Psoas muscle (tissue), 8 donors: ENCODE data around the gene NLRC5. TPM values are rescaled to one million over a fixed set of nuclear protein-coding genes. Genes with fewer than 3 reads are reported as not detected.

Experiments
- ATAC-seq, 4 donors: fragments of 200-7000 bp; cut with Tn5 transposase; one replicate each; pipeline ENCODE4 v1.9.1; 2020; ENCODE audit warnings: moderate library complexity in 3 of 4, mild to moderate bottlenecking in 2 of 4
- DNase-seq, 2 donors: peaks; one replicate each; pipeline ENCODE4 v3.0.0-alpha.2; 2020
- H3K27ac ChIP-seq: fragments of 200-600 bp; one replicate; pipeline ENCODE4 v1.8.0; 2022
- H3K27me3 ChIP-seq, 3 donors: fragments of 200-600 bp in 1 of 3; one replicate each; pipeline versions ENCODE4 v1.6.1 to v1.8.0; 2013 to 2022; ENCODE audit warnings: low read length in 2 of 3, mild to moderate bottlenecking in 2 of 3, moderate library complexity in 1 of 3; ENCODE audit not compliant: insufficient read depth in 3 of 3
- H3K36me3 ChIP-seq, 2 donors: fragments of 200-600 bp in 1 of 2; one replicate each; pipeline versions ENCODE4 v1.6.1 to v1.8.0; 2013 to 2022; ENCODE audit warnings: low read depth in 1 of 2, mild to moderate bottlenecking in 1 of 2, moderate library complexity in 1 of 2; ENCODE audit not compliant: insufficient read depth in 1 of 2
- H3K4me1 ChIP-seq: fragments of 200-600 bp; one replicate; pipeline ENCODE4 v1.8.0; 2022
- H3K4me3 ChIP-seq: fragments of 200-600 bp; one replicate; pipeline ENCODE4 v1.8.0; 2022; ENCODE audit warnings: mild to moderate bottlenecking
- H3K9me3 ChIP-seq: fragments of 200-600 bp; one replicate; pipeline ENCODE4 v1.8.0; 2022
- WGBS, 3 donors: extraction: QIAGEN DNeasy Blood & Tissue Kit; methylation state at CpG; one replicate each; pipeline versions ENCODE4 v1.1.6 to v1.1.7; 2013; 5-methylcytosine and 5-hydroxymethylcytosine counted together
- intact Hi-C, 2 donors: fragments of 100-400 bp; cut with DNase I; formaldehyde crosslinking; loops; one replicate each; pipeline versions ENCODE4 v1.11.0 to v1.14.2; 2022
- polyA plus RNA-seq, 3 donors: library from polyadenylated mRNA; stranded (reverse); fragments of 200-250 nt; gene quantifications; one replicate each; pipeline ENCODE4 v1.2.3, GENCODE V29; 2013
- total RNA-seq, 4 donors: library from RNA; stranded (reverse); fragmentation: NEBNext Ultra II Directional in 2 of 4; extraction: Animal tissue kit (Norgen Biotek cat#: 25700) in 2 of 4; gene quantifications; one replicate each; pipeline versions ENCODE4 v1.2.1 to v1.2.4, GENCODE V29; 2021 to 2023
- TF ChIP-seq, protein P1 (sequence below): fragments of 200-600 bp; IDR thresholded peaks from one replicate; pipeline ENCODE4 v1.8.0; 2022; ENCODE audit warnings: antibody characterized with exemption
- donor health status: healthy with polysubstance abuse.
- donor health status: DM: no; HTN: no; CAD: no; lungs with moderate emphysema.
- donor health status: Bipolar disorder and iron deficiency.
- donor health status: healthy.
- donor health status: DM: yes; HTN: yes; CAD: no.
- donor health status: DM: no; HTN: no; CAD: no.
- donor health status: DM: no; HTN: no; CAD: no.
- donor health status: DM: yes; HTN: yes; CAD: no.

The NLRC5 gene
- total and polyA plus RNA-seq, 7 donors, result 2.3 to 13.6 (median 6.4) TPM

DNA sequence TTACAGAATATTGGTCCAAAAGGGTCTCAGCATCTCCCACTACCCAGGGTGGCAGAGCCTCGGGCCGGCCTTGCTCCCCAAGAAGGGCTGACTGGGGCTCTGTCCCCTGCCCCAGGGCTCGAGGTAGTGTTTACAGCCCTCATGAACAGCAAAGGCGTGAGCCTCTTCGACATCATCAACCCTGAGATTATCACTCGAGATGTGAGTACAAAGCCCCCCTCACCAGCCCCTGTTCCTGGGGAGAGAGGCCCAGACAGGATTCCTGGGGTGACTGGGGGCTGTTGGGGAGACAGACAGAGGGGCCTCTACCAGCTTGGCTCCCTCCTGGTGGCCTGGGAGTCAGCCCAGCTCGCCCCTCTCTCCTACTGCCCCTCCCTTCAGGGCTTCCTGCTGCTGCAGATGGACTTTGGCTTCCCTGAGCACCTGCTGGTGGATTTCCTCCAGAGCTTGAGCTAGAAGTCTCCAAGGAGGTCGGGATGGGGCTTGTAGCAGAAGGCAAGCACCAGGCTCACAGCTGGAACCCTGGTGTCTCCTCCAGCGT is 6.1 kb upstream of the NLRC5 start:
- TF ChIP-seq, protein P1, sequence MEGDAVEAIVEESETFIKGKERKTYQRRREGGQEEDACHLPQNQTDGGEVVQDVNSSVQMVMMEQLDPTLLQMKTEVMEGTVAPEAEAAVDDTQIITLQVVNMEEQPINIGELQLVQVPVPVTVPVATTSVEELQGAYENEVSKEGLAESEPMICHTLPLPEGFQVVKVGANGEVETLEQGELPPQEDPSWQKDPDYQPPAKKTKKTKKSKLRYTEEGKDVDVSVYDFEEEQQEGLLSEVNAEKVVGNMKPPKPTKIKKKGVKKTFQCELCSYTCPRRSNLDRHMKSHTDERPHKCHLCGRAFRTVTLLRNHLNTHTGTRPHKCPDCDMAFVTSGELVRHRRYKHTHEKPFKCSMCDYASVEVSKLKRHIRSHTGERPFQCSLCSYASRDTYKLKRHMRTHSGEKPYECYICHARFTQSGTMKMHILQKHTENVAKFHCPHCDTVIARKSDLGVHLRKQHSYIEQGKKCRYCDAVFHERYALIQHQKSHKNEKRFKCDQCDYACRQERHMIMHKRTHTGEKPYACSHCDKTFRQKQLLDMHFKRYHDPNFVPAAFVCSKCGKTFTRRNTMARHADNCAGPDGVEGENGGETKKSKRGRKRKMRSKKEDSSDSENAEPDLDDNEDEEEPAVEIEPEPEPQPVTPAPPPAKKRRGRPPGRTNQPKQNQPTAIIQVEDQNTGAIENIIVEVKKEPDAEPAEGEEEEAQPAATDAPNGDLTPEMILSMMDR, result no peak
- 65 to 73% (median 68%) methylated on average over 8 to 9 of the region's 9 CpGs for WGBS, 3 donors
- H3K36me3 ChIP-seq, result no peaks in the 10 kb centered on the region
- ATAC-seq, result no peak
- no peaks in the 10 kb centered on the region for H3K4me1 ChIP-seq
- no peaks in the 10 kb centered on the region for H3K27me3 ChIP-seq
- DNase-seq, result no peak
- H3K4me3 ChIP-seq, result no peak overlapping the region
- intact Hi-C loops, result no loop called here
- H3K9me3 ChIP-seq, result no peaks in the 10 kb centered on the region
- no peak overlapping the region for H3K27ac ChIP-seq

DNA sequence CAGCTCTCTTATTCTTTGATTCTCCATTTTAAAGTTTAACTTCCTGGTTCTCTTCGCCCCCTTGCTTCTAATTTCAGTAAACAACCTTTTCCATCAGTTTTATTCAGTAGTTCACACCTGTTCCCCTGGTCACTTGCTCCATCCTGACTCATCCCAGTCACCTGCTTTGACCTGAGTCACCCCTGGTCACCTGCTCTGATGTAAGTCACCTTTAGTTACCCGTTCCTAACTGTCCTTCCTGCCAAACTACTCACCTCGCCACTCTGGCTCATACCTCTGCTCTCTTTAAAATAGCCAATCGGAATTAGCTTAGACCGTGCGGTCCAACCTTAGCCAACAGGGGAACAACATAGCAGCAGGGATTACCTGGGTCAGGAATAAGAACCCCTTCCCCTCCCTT is 4.7 kb upstream of the NLRC5 start:
- Histone ChIP-seq H3K36me3 (no peaks in the 10 kb centered on the region), H3K4me1 (no peaks in the 10 kb centered on the region), H3K4me3 (no peak overlapping the region), H3K27ac (no peak overlapping the region), H3K9me3 (no peaks in the 10 kb centered on the region), H3K27me3 (no peaks in the 10 kb centered on the region)
- DNase-seq (no peak), ATAC-seq (no peak)
- TF ChIP-seq, protein P1, result no peak
- intact Hi-C loops, result loop anchor here in 1 of 2 donors (5.0 kb wide), 1 partner anchor 58 kb away; no protein-coding TSS in a partner anchor
- 89 to 90% (median 89%) methylated on average over 6 of the region's 6 CpGs for WGBS, 3 donors

DNA sequence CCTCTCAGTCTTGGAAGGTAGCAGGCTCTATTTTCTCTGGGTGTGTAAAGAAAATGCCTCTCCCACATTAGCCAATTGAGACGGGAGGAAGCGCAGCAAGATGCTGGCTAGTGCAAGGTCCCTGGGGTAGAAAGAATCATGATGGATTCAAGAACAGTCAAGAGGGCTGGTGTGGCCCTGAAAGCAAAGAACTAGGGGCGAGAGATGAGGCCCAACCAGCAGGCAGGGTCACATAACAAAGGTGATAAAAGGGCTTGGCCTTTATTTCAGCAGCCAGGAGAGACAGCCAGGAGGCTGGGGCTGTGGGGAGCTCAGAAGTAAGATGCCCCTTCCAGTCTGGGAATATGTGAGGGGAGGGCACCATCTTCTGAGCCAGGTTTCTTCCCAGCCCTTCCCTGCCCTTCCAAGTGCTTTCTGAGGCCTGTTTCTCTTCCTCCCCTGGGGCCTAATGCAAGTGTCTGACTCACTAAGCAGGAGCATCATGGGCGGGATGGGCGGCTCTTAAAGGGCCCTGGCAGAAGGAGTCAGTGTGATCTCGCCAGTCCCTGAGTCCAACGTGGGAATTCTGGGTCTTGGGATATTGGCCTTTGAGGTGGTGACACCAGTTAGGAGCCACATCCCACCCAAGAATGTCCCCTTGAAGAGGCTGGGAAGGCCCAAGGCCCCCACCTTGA is 3.9 kb upstream of the NLRC5 start:
- Histone ChIP-seq H3K27me3 (no peaks in the 10 kb centered on the region), H3K4me3 (no peak overlapping the region), H3K4me1 (peaks cover 2% of the 10 kb centered on the region), H3K9me3 (no peaks in the 10 kb centered on the region), H3K27ac (peak overlapping the region; percentile 7), H3K36me3 (no peaks in the 10 kb centered on the region)
- TF ChIP-seq, protein P1, result no peak
- 53 to 65% (median 56%) methylated on average over 7 of the region's 7 CpGs for WGBS, 3 donors
- DNase-seq, result peak; percentile 74 to 76
- intact Hi-C loops, result loop anchor here in 1 of 2 donors (5.0 kb wide), 1 partner anchor 57 kb away; no protein-coding TSS in a partner anchor
- peak in 2 of 4 donors; percentile 33 to 35 for ATAC-seq

DNA sequence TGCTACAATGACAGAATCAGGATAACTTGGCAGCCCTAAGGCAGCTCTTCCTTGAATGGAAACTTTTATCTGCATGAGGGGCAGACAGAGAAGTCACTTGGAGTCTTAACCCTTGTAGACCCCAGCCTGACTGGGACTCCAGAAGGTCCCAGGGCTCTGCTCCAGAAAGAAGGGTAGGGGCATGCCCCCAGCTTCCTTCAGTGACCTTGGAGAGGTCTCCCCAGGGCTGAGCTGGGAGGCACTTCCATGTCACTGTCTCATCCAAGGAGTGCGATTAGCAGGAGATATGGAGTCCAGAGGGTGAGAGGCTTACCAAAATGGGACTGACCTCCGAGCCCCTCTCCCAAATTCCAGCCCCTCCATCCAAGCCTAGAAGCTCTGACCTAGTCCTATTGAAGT is 3.4 kb upstream of the NLRC5 start:
- ATAC-seq, result no peak
- Histone ChIP-seq H3K4me3 (no peak overlapping the region), H3K4me1 (peaks cover 5% of the 10 kb centered on the region), H3K27me3 (no peaks in the 10 kb centered on the region), H3K27ac (peak overlapping the region; percentile 7), H3K36me3 (no peaks in the 10 kb centered on the region), H3K9me3 (no peaks in the 10 kb centered on the region)
- intact Hi-C loops, result loop anchor here in 1 of 2 donors (5.0 kb wide), 1 partner anchor 56 kb away; no protein-coding TSS in a partner anchor
- DNase-seq, result no peak
- TF ChIP-seq, protein P1, result no peak
- 64 to 84% (median 73%) methylated on average over 2 of the region's 2 CpGs for WGBS, 3 donors
